Erythroblast (primary cell): ENCODE measurements around the gene CCNH.

Source experiments
- GATA1 ChIP-seq: IDR thresholded peaks from 2 replicates; pipeline ENCODE4 v1.6.1; 2011; ENCODE audit warnings: low read depth, mild to moderate bottlenecking, control low read depth, low read length, moderate library complexity
- POLR2A ChIP-seq: IDR thresholded peaks from 2 replicates; pipeline ENCODE4 v1.6.1; 2011; ENCODE audit warnings: mild to moderate bottlenecking, low read length

GRCh38 chr5:87372705-87373104, 40.0 kb downstream of the CCNH start:
- no peak for TF ChIP-seq POLR2A
- no peak for TF ChIP-seq GATA1
